Measurements from ENCODE around the gene MTHFD2L.

Gene MTHFD2L

DNA sequence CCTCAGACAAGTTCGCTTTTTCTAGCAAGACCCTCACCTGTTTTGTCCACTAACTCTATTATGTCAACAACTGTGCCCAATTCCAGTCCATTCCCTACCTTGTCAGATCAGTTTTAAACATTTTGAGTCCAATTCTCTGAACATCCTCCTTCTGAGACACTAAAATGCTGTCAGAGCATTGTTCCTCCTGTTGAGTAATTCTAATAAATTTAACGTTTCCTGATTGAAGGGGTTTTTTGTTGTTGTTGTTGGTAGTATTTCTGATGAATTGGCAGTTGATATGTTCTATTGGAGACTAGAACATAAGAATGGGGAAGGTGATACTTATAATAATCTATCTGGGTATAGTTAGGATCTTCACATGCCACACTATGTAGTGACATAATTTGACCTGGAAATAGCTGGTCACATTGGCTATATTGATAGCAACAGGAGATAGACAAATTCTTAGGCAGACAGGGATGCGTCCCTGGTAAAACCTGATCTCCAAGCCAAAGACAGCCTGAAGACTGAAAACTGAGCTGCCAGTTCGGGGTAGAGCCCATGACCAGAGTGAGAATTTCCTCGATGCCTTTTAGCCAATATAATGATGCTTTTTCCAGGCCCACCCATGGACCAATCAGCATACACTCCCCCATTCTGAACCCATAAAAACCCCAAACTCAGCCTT, 46.5 kb upstream of the MTHFD2L start:
- Mint-ChIP-seq H3K27me3 (ENCODE audit: low read depth, poor library complexity) (peaks cover 3% of the 10 kb centered on the region), H3K4me1 (no peaks in the 10 kb centered on the region), H3K9me3 (no peaks in the 10 kb centered on the region), H3K4me3 (no peak overlapping the region), H3K36me3 (ENCODE audit: low read depth) (no peaks in the 10 kb centered on the region), H3K27ac (no peak overlapping the region)
- TF ChIP-seq CTCF (IDR thresholded peaks at IDR 0.05) = no peak
- DNase-seq = no peak

DNA sequence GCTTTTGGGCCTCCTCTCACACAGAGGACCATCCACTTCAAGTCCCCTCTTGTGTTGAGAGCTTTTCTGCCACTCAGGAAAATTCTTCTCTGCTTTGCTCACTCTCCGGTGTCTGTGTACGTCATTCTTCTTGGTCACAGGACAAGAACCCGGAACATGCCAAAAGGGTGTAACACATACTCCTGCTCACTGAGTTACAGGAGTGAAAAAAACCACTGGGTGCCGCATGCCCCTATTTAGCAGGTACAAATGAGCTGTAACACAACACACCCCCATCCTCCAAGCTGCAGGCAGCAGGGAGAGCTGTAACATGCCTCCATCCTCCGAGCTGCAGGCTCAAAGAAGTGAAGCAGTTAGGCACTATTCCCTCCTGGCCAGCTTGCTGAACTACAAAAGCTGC, 45.9 kb upstream of the MTHFD2L start:
- H3K27ac Mint-ChIP-seq = no peak overlapping the region
- no peaks in the 10 kb centered on the region for H3K36me3 Mint-ChIP-seq (ENCODE audit: low read depth)
- H3K4me1 Mint-ChIP-seq = no peaks in the 10 kb centered on the region
- H3K9me3 Mint-ChIP-seq = no peaks in the 10 kb centered on the region
- no peak for TF ChIP-seq CTCF (IDR thresholded peaks at IDR 0.05)
- no peak overlapping the region for H3K4me3 Mint-ChIP-seq
- no peak for DNase-seq
- peaks cover 3% of the 10 kb centered on the region for H3K27me3 Mint-ChIP-seq (ENCODE audit: low read depth, poor library complexity)

GRCh38 chr4:74112399-74113105, 45.4 kb upstream of the MTHFD2L start:
- no peaks in the 10 kb centered on the region for H3K4me1 Mint-ChIP-seq
- H3K9me3 Mint-ChIP-seq = no peaks in the 10 kb centered on the region
- H3K27me3 Mint-ChIP-seq (ENCODE audit: low read depth, poor library complexity) = peaks cover 3% of the 10 kb centered on the region
- DNase-seq = no peak
- H3K27ac Mint-ChIP-seq = no peak overlapping the region
- no peak for TF ChIP-seq CTCF (IDR thresholded peaks at IDR 0.05)
- H3K4me3 Mint-ChIP-seq = no peak overlapping the region
- no peaks in the 10 kb centered on the region for H3K36me3 Mint-ChIP-seq (ENCODE audit: low read depth)

GRCh38 chr4:74114234-74114633, 43.7 kb upstream of the MTHFD2L start:
- no peaks in the 10 kb centered on the region for H3K4me1 Mint-ChIP-seq
- no peak overlapping the region for H3K4me3 Mint-ChIP-seq
- H3K27ac Mint-ChIP-seq = no peak overlapping the region

GRCh38 chr4:74117024-74117534, 40.8 kb upstream of the MTHFD2L start:
- Mint-ChIP-seq H3K27ac (no peak overlapping the region), H3K36me3 (ENCODE audit: low read depth) (no peaks in the 10 kb centered on the region), H3K4me3 (no peak overlapping the region), H3K9me3 (peaks cover 8% of the 10 kb centered on the region), H3K27me3 (ENCODE audit: low read depth, poor library complexity) (peaks cover 3% of the 10 kb centered on the region), H3K4me1 (no peaks in the 10 kb centered on the region)
- TF ChIP-seq CTCF (IDR thresholded peaks at IDR 0.05) = no peak
- no peak for DNase-seq

More at GRCh38 chr4:74114234-74114633, 43.7 kb upstream of the MTHFD2L start:
- H3K9me3 Mint-ChIP-seq = peaks cover 4% of the 10 kb centered on the region
- TF ChIP-seq CTCF (IDR thresholded peaks at IDR 0.05) = no peak
- DNase-seq = no peak
- no peaks in the 10 kb centered on the region for H3K36me3 Mint-ChIP-seq (ENCODE audit: low read depth)
- peaks cover 6% of the 10 kb centered on the region for H3K27me3 Mint-ChIP-seq (ENCODE audit: low read depth, poor library complexity)
